CD4-positive, alpha-beta T cell treated with Interleukin-17A for 4 hours (primary cell): ENCODE measurements around the gene ITGB7.

Experiments used
- DNase-seq: peaks from one replicate; pipeline ENCODE4 v3.0.0-alpha.2; 2020; ENCODE audit warnings: mixed read lengths

The ITGB7 gene

DNA sequence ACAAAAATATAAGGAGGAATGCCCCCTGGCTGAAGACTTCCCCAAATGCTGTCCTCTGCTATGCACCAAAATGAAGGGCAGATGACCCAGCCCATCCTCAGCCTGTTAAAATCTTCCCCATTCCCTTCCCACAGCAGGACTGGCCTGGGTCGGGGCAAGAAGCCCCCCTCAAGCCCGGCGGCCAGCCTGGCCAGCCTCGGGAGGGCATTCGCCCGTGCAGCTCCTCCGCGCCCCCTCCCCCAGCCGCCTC lies 24.5 kb upstream of the ITGB7 start:
- no peak for DNase-seq

DNA sequence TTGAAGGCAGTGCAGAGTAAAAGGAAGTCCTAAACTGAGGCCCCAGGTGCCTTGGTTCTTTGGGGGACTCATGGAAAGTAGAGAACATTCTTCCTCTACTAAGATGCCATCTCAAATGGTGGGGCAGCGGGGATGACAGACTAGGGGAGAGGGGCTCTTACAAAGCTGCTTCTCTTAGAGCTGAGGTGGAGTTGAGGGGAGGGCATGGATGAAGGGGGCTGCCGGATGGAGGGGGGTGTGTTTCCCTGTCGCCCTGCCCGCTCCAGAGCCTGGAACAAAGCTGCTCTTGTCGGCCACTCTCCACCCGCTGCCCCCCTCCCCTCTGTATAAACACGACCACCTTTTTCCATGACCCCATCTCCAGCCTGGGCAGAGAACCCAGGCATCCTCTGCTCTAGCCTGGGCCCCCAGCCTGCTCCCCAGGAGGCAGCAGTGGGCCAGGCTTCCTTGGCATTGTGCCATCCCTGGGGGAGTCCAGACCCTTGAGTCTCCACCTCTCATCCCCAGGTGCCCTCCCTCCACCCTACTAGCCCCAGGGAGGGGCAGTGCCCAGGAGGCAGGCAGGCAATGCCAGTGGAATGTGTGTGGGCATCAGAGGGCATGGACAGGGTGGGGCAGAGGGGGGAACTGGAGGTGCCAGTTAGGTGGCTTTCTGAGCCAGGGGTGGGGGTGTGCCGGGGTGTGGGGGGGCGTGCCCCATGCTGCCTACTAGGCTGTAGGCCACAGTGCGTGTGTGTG lies 23.2 kb upstream of the ITGB7 start:
- DNase-seq = no peak

DNA sequence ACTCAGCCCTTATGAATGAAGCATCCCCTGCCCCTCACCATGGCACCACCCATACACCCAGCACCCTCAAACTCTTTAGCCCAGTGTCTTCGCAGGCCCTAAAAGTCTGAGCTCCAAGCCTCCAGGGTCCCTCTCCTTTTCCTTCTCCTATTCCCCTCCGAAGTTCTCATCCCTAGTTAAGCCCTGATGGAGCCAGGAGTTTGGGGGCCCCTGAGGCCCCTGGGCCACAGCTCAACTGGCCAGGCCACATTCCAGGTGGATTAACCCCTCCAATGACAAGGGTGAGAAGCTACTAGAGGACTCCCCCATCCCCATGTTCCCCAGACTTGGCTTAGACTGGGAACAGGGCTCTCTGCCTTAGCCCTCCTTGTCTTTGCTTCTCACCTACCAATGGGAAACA lies 22.4 kb upstream of the ITGB7 start:
- DNase-seq = no peak

DNA sequence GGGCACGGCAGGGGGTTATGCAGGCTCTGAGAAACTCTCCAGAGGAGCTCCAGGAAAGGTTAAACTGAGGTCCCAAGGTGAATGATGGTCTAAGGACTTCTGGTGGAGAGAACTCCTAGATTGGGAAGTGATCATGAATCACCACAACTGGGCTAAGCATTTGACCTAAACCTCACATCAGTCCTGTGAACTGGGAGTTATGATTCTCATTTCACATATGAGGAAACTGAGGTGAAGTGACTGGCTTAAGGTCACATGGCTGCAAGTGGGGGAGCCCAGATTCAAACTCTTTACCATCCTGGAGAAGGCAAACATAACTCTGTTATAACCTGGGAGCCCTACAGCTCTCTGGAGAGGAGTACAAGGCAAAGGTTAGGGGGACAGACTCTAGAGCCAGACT lies 20.8 kb upstream of the ITGB7 start:
- no peak for DNase-seq

DNA sequence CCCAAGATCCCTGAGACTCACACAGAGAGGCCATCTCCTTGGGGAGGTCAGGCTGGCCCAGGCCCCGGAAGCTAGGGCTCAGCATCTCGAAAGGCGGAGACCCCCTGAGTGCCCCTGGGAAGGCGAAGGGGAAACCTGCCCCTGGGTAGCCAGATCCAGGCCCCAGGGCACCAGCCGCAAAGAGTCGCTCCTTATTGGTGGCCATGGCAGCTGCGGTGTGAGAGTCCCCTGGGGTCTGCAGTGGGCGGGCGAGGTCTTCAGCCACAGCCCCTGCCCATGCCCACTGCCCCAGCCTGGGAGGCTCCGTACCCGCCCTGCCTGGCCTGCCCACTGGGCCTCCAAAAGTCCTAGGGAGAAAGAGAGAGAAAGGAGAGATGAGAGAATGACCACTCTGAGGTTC lies 20.3 kb upstream of the ITGB7 start:
- no peak for DNase-seq

DNA sequence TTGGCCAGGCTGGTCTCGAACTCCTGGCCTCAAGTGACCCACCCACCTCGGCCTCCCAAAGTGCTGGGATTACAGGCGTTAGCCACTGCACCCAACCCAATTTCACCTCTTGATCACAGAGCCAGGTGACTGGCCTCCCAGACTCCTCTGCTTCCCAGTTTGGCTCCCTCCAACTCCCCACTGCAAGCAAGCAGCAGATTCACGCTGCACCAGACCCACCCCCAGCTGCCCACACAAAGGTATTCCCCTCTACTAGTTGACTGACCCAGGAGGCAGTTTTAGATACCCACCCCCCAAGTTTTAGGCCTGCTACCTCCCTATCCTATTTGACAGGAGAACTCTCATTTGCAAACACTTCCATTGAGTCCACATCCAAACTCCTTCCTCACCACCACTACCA lies 19.8 kb upstream of the ITGB7 start:
- no peak for DNase-seq

DNA sequence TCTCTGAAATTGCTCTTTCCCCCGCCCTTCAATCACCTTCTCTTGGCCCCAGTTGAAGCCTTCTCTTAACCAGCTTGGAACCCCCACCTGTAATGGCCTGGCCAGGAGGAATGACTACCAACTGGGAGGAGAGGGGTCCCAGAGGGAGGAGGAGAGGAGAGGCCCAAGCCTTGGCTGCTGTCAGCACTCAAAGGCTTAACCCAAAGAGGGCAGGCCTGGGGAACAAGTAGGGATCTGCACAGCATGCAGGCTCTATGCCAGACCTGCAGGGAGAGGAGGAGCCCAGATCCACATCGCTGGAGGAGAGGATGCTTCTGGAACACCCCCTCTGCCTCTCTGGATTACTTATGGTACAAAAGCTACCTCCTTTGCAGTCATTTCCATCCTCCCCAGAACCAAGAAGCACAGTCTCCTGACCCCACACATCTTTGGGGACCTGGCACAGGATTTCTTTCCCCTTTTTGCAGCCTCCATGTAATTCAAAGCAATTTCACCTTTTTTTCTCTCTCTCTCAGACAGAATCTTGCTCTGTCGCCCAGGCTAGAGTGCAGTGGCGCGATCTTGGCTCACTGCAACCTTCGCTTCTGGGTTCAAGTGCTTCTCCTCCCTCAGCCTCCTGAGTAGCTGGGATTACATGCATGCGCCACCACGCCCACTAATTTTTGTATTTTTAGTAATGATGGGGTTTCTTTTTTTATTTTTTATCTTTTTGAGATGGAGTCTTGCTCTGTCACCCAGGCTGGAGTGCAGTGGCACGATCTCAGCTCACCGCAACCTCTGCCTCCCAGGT lies 18.8 kb upstream of the ITGB7 start:
- DNase-seq = no peak

DNA sequence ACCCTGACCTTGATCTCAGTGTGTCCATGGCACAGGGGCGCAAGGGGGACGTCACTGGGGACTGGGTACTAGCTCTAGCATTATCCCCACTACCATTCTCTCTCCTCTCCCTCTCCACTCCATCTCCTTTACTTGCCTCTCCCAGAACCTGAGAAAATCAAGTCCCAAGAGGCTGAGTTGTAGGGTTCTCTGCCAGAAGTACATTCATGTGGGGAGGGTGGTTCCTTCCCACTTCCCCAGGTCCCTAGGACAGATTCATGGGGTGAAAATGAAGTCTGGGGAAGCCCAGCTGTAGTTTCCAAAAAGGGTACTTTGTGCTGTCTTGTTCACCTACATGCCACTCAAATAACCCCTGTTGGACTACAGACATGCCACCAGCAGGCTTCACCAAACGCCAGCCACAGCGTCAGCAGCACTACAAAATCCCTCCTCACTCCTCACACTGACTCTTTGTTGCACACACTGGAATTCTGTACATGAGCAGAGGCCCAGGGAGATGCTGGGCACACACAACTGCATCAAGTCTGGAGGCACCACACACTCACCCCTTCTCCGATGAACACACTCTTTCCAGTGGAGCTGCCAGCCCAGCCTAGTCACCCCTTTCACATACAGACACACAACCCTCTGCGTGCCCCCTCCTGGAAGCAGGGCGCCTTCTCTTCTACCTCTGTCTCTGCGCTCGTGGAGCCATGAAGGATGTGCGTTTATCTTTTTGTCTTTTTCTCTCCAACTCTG lies 18.0 kb upstream of the ITGB7 start:
- no peak for DNase-seq

DNA sequence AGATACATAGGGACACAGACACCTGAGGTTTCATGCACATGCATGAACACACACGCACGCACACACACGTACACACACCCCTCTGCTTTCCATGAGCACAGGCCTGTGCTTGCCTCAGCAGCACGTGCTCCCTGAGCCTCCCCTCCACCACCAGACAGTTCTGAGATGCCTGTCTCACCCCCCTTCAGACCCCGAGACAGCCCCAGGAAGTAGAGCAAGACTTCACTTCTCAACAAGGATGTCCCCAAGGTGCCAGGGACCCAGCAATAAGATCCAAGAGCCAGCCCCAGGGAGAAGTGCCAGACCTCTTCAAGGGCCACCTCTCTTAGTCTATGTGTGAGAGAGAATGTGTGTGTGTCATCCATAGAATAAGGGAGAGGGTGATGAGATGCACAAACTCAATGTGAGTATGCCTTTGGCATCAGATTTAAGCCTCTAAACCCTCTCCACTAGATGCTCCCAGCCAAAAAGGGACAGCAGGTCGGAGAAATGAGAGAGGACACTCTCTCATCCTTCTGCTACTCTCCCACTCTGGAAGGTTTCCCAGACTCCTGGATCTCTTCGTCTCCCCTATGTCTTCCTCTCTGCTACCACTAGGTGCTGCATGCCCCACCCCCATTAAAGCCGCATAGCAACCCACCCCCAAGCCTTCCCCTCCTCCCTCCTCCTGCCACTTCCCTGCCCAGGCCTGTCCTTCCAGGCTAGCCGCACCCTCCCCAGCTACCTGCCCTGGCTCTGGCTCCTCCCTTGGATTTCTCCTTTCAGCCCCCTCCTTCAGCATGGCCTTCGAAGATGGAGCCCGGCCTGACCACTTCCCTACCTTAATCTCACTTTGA lies 17.2 kb upstream of the ITGB7 start:
- DNase-seq = peak; percentile 40

DNA sequence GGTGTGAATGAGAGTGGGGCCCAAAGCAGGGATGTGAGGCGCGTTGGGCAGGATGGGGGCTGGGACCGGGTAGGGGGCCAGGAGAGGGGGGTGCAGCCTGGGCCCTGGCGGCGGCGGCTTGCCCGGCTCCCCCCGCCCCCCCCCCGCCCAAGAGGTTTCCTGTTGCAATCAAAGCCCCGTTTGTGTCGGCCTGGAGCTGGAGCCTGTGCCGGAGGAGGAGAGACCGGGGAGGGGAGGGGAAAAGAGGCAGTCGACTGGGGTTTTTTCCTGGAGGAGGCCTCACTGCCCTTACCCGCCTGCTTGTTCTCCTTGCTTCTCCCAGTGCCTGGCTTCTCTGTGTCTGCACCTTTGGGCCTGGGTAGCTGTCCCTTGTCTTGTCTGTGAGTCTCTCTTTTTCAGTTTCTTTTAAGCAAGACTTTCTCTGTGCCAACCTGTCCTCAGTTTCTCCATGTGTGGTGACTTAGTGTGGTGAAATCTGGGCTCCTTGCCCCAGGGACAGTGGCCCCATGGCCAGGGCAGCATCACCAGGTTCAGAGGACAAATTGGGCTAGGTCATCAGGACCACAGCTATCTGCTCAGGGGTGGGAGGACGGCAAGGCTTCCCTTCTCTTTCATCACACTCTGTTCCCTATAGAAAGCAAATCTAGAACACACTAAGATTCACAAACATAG lies 16.5 kb upstream of the ITGB7 start:
- DNase-seq = peak; percentile 69

DNA sequence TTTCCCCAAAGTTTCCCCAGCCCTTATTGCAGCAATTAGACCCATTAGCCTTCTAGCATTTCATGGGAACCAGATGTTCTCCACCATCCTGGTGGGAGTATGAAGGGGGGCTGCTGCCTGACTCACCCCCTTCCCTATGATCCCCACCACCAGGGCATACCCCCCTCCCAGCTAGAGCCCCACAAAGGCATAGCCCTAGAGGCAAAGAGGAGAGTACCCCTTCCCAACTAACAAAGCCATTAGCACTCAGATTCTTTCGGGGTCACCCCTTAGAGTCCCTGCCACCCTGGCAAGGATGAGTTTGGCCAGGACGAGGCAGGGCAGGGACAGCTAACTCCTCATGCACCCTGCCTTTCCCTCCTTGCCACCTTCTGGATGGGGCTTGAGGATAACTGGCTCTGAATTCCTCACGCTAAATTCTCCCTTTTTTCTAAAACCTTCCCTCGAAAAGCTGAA lies 15.8 kb upstream of the ITGB7 start:
- peak; percentile 1 for DNase-seq

DNA sequence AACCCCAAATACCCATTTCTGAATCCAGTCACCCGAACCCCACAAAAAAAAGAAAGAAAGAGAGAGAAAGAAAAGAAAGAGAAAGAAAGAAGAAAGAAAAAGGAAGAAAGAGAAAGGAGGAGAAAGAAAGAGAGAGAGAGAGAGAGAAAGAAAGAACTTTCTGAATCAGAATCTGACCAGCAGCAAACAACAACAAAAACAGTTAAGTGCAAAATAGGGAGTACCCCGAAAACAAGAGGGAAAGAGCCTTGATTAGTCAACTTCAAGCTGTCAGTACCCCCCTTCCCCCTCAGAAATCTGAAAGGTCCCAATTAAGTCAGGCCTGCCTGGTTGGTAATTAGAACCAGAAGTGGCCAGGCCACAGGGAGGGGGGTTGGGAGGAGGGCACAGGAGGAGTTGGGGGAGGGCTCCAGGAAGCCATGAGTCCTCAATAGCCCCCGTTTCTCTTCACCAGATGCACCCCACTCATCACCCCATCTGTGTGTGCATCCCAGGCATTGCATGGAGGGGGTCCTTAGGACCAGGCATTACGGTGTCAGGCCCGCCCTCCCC lies 15.2 kb upstream of the ITGB7 start:
- no peak for DNase-seq

DNA sequence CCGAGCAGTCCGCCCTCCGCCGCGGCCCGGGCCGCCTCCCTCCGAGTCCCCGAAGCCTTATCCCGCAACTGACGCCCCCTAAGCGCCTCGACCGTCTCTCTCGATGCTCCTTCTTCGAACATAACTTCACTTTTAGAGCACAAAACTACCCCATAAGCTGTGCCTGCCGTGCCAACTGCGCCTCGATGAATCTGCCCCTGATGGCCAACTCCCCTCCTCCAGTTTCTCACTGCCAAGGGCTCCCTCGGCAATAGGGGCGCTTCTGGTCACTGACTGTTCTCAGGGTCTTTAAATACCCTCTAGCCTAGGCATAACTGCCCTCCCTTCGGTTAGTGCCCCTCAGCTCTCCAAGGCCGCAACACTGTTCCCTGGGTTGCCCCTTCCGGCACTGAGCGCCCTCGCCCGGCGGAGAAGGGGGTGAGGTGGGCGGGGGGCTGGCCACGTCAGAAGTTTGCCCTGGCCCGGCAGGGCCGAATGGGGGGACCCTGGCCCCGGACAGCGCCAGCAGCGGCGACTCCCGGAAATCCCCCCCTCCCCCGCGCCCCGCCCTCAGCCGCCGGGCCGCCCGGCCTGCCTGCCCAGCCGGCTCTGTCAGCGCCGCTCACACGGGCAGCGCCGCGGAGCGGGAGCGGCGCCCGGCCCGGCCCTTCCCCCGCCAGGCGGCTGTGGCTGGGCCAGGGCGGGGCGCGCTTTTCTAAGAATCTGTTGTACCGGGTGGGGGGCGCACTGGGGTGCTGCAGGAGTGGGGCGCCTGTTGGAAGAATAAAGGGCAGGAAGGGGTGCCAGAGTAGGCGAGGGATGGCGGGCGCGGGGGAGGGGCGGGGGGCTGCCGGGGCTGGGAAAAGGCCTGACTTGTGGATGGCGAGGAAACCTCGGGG lies 14.4 kb upstream of the ITGB7 start:
- DNase-seq = peak; percentile 55

DNA sequence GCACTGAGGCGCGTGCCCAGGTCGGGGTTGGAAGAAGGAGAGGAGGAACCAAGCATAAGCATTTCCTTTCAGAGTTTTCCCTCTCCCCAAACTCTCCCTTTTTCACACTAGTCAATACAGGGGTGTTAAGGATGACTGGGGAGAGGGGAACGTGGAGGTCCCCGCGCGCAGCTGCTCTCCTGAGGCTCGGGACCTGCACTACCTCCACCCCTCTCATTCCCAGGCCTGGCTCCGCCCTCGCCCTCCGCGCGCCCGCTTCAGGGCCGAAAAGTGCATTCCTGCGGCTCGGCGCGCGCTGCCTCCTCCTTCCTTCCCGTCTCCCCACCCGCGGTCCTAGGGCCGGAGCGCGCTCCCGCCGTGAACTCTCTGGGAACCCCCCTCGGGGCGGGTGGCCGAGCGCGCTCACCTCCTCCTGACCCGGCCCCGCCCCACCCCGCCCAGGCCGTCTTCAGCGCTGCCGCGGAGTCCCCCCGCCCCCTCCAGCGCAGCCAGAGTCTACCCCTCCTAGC lies 13.7 kb upstream of the ITGB7 start:
- peak; percentile 86 for DNase-seq

DNA sequence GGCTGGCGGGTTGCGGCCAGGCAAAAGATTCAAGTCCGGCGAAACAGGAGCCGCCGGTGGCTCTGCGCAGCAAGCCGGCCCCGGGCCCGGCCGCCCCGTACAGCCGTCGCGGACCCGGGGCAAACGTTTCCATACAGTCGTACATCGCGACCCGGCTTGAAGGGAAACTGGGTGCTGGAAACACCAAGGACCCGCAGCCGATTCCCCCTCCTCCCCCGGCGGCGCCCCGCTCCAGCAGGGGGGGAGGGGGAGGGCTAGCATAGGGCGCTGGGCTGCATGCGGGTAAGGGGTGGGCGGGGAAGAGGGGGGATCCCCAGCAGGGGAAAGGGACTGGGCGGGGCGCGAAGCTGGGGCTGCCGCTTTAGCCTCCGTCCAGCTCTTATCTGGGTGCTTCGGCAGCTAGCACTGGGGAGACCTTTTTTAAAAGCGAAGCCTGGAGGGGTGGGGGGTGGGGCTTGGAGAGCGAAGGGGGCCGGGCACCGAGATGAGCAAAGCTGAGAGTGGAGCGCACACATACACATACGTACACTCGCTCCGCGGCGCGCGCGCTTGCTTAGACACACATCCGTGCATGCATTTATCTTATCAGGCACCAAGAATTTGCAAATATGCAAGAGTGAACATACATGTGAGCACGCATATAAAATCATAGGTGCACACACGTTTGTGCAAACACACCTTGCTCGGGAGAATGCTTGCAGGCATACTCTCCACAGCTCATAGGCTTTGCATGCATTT lies 13.1 kb upstream of the ITGB7 start:
- peak; percentile 90 for DNase-seq

DNA sequence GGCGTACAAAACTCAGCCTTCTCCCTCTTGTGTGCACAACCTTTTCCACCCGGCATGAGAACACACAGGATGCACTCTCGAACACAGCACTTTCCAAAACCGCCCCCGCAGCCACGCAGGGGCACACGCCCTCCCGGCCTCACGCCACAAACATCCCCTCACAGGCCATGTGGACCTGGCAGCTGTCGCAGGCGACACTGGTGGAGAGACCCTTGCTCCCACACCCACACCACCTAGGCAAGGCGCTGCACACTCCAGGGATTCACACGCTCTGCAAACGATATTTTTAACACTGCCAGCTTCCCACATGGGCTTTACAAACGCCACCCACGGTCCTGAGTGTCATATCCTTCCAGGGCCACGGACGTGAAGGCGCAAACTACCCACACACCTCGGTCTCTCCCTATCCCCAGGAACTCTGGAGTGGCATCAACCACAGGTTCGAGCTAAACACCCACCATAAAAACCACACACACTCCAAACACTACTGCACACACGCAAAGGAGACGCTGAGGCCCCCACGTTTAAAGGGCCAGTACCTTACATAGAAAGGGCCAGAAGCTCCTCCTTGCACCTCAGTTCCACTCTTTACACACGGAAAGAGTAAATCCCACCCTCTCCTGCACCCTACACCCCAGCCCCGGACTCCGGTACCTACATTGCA lies 12.4 kb upstream of the ITGB7 start:
- DNase-seq = peak; percentile 66

DNA sequence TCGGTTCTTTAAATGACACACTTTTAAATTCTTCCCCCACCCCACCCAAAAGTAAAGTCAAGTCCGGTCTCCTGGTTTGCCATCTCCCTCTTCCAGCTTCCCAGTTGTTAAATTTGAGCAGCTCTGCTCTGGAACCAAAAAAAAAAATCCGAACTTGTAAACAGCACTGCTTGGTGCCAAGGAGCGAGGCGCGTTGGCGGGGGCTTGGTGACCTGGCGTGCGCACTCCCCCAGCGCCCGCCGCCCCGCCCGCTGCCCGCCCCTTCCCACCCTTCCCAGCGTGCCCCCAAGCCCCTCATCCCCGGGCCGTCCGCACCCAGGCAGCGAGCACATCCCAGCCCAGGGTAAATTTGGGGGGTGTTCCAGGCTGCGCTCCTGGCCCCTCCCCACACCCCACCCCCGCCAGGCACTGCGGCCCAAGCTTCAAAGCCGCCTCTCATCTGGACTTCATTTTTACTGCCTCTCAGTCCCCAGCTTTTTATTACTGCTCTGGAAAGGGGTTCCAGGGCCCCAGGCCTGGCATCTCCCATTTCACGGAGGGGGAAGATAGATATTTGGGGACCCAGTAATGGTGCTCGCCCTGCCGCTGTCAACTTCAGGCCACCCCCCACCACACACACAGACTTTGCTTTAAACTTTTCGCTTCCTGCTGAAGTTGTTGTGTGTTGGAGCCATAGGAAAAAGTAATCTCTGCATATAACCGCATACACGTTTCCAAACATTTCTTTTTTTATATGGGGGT lies 11.7 kb upstream of the ITGB7 start:
- DNase-seq = no peak

DNA sequence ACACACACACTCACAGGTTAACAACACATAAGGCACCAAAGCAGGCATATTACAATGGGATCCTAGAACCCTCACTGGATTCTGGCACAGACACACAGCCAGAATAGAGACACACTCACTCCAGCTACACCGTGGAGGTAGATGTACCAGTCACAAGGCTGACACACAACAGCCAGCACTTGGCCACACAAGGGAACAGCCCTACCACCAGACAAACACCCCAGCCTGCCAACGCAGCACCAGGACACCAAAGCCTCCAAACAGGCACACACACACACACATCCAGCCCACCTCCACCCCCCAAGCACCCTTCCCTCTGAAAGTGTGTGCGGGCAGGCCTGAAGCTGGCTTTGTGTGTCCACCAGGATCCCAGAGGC lies 10.9 kb upstream of the ITGB7 start:
- peak; percentile 36 for DNase-seq
